B cell (primary cell): ENCODE measurements around the gene CPNE1.
"Not testable (repeated sequence)": the region's sequence is repeated elsewhere in the genome, so short reads cannot be mapped to it uniquely, and the experiment has no call there.

Experiments used
- CTCF ChIP-seq: fragments of 200-600 bp; IDR thresholded peaks from one replicate; pipeline ENCODE4 v1.8.0; 2022; ENCODE audit warnings: antibody characterized with exemption, mild to moderate bottlenecking
- EZH2 ChIP-seq: IDR thresholded peaks from 2 replicates; pipeline ENCODE4 v1.6.1; 2012; ENCODE audit warnings: borderline replicate concordance, low read depth, mild to moderate bottlenecking, moderate library complexity, low read length; ENCODE audit not compliant: insufficient read depth, poor library complexity, severe bottlenecking

DNA sequence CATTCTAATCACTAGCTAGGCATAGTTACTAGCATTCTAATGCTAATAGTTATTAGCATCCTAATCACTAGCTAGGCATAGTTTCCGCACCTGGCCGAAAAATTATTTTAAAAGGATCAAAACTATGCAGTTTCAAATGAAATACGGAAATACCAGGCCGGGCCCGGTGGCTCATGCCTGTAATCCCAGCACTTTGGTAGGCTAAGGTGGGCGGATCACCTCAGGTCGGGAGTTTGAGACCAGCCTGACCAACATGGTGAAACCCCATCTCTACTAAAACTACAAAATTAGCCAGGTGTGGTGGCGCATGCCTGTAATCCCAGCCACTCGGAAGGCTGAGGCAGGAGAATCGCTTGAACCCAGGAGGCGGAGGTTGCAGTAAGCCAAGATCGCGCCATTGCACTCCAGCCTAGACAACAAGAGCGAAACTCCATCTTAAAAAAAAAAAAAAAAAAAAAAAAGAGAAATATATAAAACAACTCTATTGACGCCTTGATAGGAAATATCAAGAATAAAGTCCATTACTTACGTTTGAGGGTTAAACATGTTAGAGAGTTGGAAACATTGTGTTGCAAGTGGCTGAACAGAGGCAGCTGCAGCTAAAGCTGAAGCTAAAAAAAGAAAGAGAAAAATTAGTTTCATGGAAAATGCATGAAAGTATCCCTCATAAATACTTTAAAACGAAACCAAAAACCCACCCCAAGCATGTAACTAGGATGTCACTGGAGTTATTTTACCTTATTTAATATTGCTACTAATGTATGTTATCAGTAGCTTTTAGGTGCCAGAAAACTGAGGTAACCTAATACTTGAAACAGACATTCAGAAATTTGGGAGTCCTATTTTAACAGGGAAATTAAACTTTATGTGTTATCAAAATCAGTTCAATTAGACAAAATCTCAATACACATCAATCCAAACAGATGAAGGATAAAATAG, 42.2 kb upstream of the CPNE1 start:
- not testable (repeated sequence) for TF ChIP-seq CTCF, EZH2
